GM12892 (cell line): Measurements from ENCODE around the gene PRKCH.

ENCODE experiments used
- POLR2A ChIP-seq: IDR thresholded peaks from 2 replicates; pipeline ENCODE4 v1.6.1; 2011; ENCODE audit warnings: low read depth, low read length, control low read depth
- POLR2AphosphoS5 ChIP-seq: IDR thresholded peaks from 2 replicates; pipeline ENCODE4 v1.6.1; 2011; ENCODE audit warnings: low read depth, low read length, control low read depth
- TAF1 ChIP-seq: IDR thresholded peaks from 2 replicates; pipeline ENCODE4 v1.6.1; 2011; ENCODE audit warnings: low read depth, mild to moderate bottlenecking, control low read depth, low read length, borderline replicate concordance

DNA sequence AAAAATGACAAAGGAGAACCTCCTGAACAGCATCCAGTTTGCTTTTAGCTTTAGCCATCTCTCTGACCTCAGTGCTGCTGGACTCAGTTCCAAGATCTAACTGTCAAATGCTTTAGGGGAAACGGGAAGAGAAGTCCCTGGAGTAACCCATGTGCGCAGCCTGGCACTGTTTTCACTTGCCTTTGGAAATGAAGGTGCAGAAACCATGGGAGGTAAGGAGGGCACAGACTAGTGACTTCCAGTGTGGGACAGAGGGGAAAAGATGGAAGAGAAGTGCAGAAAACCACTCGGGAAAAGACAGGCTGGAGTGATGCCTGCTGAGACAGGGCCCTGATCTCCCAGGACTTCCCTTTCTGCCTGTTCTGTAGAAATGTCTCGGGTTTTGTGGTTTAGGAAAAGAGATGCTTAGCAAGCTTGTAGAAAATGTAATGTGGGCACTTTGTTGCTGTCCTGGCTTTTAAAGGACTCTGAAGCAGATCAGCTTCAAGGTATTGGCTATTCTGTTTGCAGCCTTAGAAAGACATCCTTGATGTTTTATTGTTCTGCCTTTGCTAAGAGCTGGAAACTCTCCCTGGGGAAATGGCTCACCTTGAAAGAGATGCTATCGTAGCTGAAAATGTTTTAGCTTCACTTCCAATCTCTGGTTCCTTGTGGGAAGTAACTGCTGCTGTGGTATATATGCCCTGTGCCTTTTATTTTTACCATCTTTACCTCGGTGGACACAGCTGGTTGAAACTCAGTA, 249.3 kb downstream of the PRKCH start:
- TF ChIP-seq POLR2A (no peak), TAF1 (no peak), POLR2AphosphoS5 (no peak)
